Body of pancreas (tissue), 4 donors: Measurements from ENCODE around the gene TAS2R5. TPM values are rescaled to one million over a fixed set of nuclear protein-coding genes. Genes with fewer than 3 reads are reported as not detected.
"Not testable (repeated sequence)": the region's sequence is repeated elsewhere in the genome, so short reads cannot be mapped to it uniquely, and the experiment has no call there.

Experiments used
- ATAC-seq: fragments of 150-250 bp; one replicate; pipeline ENCODE4 v1.9.1; 2016
- DNase-seq, 4 donors: peaks; one replicate each; pipeline ENCODE4 v3.0.0-alpha.2; 2019
- H3K27ac ChIP-seq, 4 donors: fragments of 200-600 bp; sonication (generic); 1 replicate in 3 of 4; 2 replicates in 1 of 4; pipeline versions ENCODE4 v1.5.1 to v1.6.1; 2016 to 2019; ENCODE audit warnings: mild to moderate bottlenecking in 1 of 4, mixed read lengths in 1 of 4, moderate library complexity in 1 of 4
- H3K27me3 ChIP-seq, 2 donors: fragments of 200-600 bp; sonication (generic); one replicate each; pipeline ENCODE4 v1.6.0; 2016; ENCODE audit warnings: mild to moderate bottlenecking in 1 of 2
- H3K36me3 ChIP-seq, 2 donors: fragments of 200-600 bp; sonication (generic); replicated peaks in 1 of 2; 2 replicates each; pipeline ENCODE4 v1.5.1; 2016; ENCODE audit warnings: low read depth in 2 of 2; ENCODE audit not compliant: insufficient read depth in 1 of 2
- H3K4me1 ChIP-seq: fragments of 200-600 bp; sonication (generic); one replicate; pipeline ENCODE4 v1.6.0; 2016
- H3K4me3 ChIP-seq, 2 donors: fragments of 200-600 bp; sonication (generic); 1 replicate in 1 of 2; 2 replicates in 1 of 2; pipeline ENCODE4 v1.5.1; 2016 to 2019
- H3K9me3 ChIP-seq, 3 donors: fragments of 200-600 bp; sonication (generic); 1 replicate in 2 of 3; 2 replicates in 1 of 3; pipeline ENCODE4 v1.5.1; 2016
- CTCF ChIP-seq, 7 experiments: fragments of 450-650 bp in 4 of 7; fragments of 200-600 bp in 3 of 7; sonication (generic) in 3 of 7; IDR thresholded peaks; one replicate each; pipeline ENCODE4 v1.5.1; 2016 to 2019; ENCODE audit warnings: antibody characterized with exemption in 7 of 7
- POLR2A ChIP-seq, 3 donors: fragments of 450-650 bp; IDR thresholded peaks; one replicate each; pipeline ENCODE4 v1.6.1; 2016; ENCODE audit warnings: antibody characterized with exemption in 3 of 3, mild to moderate bottlenecking in 2 of 3
- WGBS, 2 donors: methylation state at CpG; one replicate each; pipeline ENCODE4 v1.1.5; 2017; 5-methylcytosine and 5-hydroxymethylcytosine counted together
- intact Hi-C: fragments of 100-400 bp; cut with DNase I; formaldehyde crosslinking; loops from one replicate; pipeline ENCODE4 v1.15.1; 2023
- total RNA-seq, 2 donors: library from RNA; depleted of rRNA; stranded (reverse); fragments of >200 nt; gene quantifications; one replicate each; pipeline ENCODE4 v1.1.0, GENCODE V29; 2016

Gene TAS2R5
- total RNA-seq, 2 donors from 2014 or later = 0.99 to 1.0 TPM

GRCh38 chr7:141754939-141755338 is 35.1 kb upstream of the TAS2R5 start:
- H3K9me3 ChIP-seq = peaks cover 0 to 20% (median 4%) of the 10 kb centered on the region in 3 donors
- WGBS, 2 donors = 83 to 94% methylated on average over 6 of the region's 6 CpGs
- H3K27me3 ChIP-seq = no peaks in the 10 kb centered on the region

GRCh38 chr7:141763797-141764196 is 26.2 kb upstream of the TAS2R5 start, which contains the start of gene TAS2R3:
TSS of gene TAS2R3 (plus strand) at chr7:141764097. CDS start at chr7:141764159, 62 bp downstream.
- intact Hi-C loops = no loop called here
- H3K36me3 ChIP-seq = peaks cover 0 to 11% of the 10 kb centered on the region in 2 donors
- H3K27ac ChIP-seq = no peak within 1 kb of the TSS
- 93 to 94% methylated on average over 3 of the region's 3 CpGs for WGBS, 2 donors
- H3K4me3 ChIP-seq = no peak within 1 kb of the TSS
- ATAC-seq (no peak), DNase-seq (no peak)
- TF ChIP-seq POLR2A (IDR thresholded peaks at IDR 0.05) (no peak), CTCF (IDR thresholded peaks at IDR 0.05) (no peak)
- H3K9me3 ChIP-seq = no peaks in the 10 kb centered on the region
- H3K27me3 ChIP-seq = no peaks in the 10 kb centered on the region
- H3K4me1 ChIP-seq = no peaks in the 10 kb centered on the region

More at GRCh38 chr7:141754939-141755338, 35.1 kb upstream of the TAS2R5 start:
- intact Hi-C loops = no loop called here
- no peak overlapping the region for H3K27ac ChIP-seq
- DNase-seq = no peak
- no peak for ATAC-seq
- peaks cover 22 to 36% of the 10 kb centered on the region in 2 donors for H3K36me3 ChIP-seq
- no peaks in the 10 kb centered on the region for H3K4me1 ChIP-seq
- peak in 6 of 7 experiments; percentile 22 to 61 (median 46) for TF ChIP-seq CTCF (IDR thresholded peaks at IDR 0.05)
- TF ChIP-seq POLR2A (IDR thresholded peaks at IDR 0.05) = no peak
- no peak overlapping the region for H3K4me3 ChIP-seq

GRCh38 chr7:141770083-141770583 is 19.9 kb upstream of the TAS2R5 start:
- ATAC-seq, H3K4me1 ChIP-seq, H3K27me3 ChIP-seq, H3K36me3 ChIP-seq, H3K27ac ChIP-seq, H3K9me3 ChIP-seq, intact Hi-C loops, H3K4me3 ChIP-seq, DNase-seq: not testable (repeated sequence)
- 96 to 98% methylated on average over 3 of the region's 3 CpGs for WGBS, 2 donors

- no peaks in the 10 kb centered on the region for H3K36me3 ChIP-seq
- no peak for TF ChIP-seq POLR2A (IDR thresholded peaks at IDR 0.05)
- TF ChIP-seq CTCF (IDR thresholded peaks at IDR 0.05) = no peak
- no peak within 1 kb of the TSS for H3K4me3 ChIP-seq
Observed at GRCh38 chr7:141776374-141776773, 13.6 kb upstream of the TAS2R5 start, which contains the start of gene TAS2R4. TSS of gene TAS2R4 (plus strand) at chr7:141776674. CDS start at chr7:141778489, 1,815 bp downstream.

GRCh38 chr7:141785706-141786552 is 4.1 kb upstream of the TAS2R5 start:
- Histone ChIP-seq H3K27ac (no peak overlapping the region), H3K9me3 (no peaks in the 10 kb centered on the region), H3K36me3 (no peaks in the 10 kb centered on the region), H3K27me3 (no peaks in the 10 kb centered on the region), H3K4me1 (no peaks in the 10 kb centered on the region), H3K4me3 (no peak overlapping the region)
- ATAC-seq = peak; percentile 58
- WGBS, 2 donors = 59 to 65% methylated on average over 13 of the region's 13 CpGs
- intact Hi-C loops = no loop called here
- DNase-seq = peak; percentile 17 to 50 (median 32)
- TF ChIP-seq CTCF (IDR thresholded peaks at IDR 0.05) (peak; percentile 53 to 81 (median 69)), POLR2A (IDR thresholded peaks at IDR 0.05) (no peak)

More at GRCh38 chr7:141776374-141776773, 13.6 kb upstream of the TAS2R5 start, which contains the start of gene TAS2R4:
- H3K27me3 ChIP-seq = no peaks in the 10 kb centered on the region
- 96 to 100% methylated on average over 1 of the region's 1 CpG for WGBS, 2 donors
- H3K4me1 ChIP-seq = no peaks in the 10 kb centered on the region
- intact Hi-C loops = no loop called here
- ATAC-seq (no peak), DNase-seq (no peak)
- no peak within 1 kb of the TSS for H3K27ac ChIP-seq
- no peaks in the 10 kb centered on the region for H3K9me3 ChIP-seq
